Cardiac muscle cell (in vitro differentiated cells and primary cell): ENCODE data around the gene ATP12A. TPM values are rescaled to one million over a fixed set of nuclear protein-coding genes. Genes with fewer than 3 reads are reported as not detected.
A peak's percentile ranks its signal among the peaks of the same experiment; 100 is the strongest.

Experiments used
- DNase-seq, 2 donors: peaks; one replicate each; pipeline versions ENCODE4 v3.0.0 to v3.0.0-alpha.2; 2010 to 2017; ENCODE audit warnings: low read depth in 1 of 2, low spot score in 1 of 2
- H3K27ac ChIP-seq: fragments of 200-600 bp; sonication (generic); 2 replicates; pipeline ENCODE4 v1.5.1; 2016
- H3K27me3 ChIP-seq: fragments of 200-600 bp; sonication (generic); 2 replicates; pipeline ENCODE4 v1.6.0; 2016; ENCODE audit warnings: control low read depth
- H3K36me3 ChIP-seq: fragments of 200-600 bp; sonication (generic); 2 replicates; pipeline ENCODE4 v1.5.1; 2016; ENCODE audit warnings: control low read depth
- H3K4me1 ChIP-seq: fragments of 200-600 bp; sonication (generic); 2 replicates; pipeline ENCODE4 v1.8.1; 2017; ENCODE audit warnings: low read depth, mild to moderate bottlenecking, mixed run types
- H3K4me3 ChIP-seq: fragments of 200-600 bp; sonication (generic); 2 replicates; pipeline ENCODE4 v1.5.1; 2016; ENCODE audit warnings: mild to moderate bottlenecking
- H3K9me3 ChIP-seq: fragments of 200-600 bp; sonication (generic); 2 replicates; pipeline ENCODE4 v1.5.1; 2017; ENCODE audit warnings: low read depth, mild to moderate bottlenecking, control low read depth
- CTCF ChIP-seq: IDR thresholded peaks from 2 replicates; pipeline ENCODE4 v1.5.1; 2012; ENCODE audit warnings: low read depth, mild to moderate bottlenecking, low read length
- polyA plus RNA-seq: library from polyadenylated mRNA; unstranded; fragments of >200 nt; fragmentation: Nextera tagmentation; extraction: Ambion mirVana; gene quantifications from 2 replicates; pipeline ENCODE4 v1.2.1, GENCODE V29; 2016
- total RNA-seq: library from RNA; depleted of rRNA; stranded (reverse); fragments of >200 nt; gene quantifications from 2 replicates; pipeline ENCODE4 v1.2.3, GENCODE V29; 2016

The ATP12A gene
- total and polyA plus RNA-seq, 2 experiments from 2014 or later, result not detected

GRCh38 chr13:24638096-24638495, 42.1 kb upstream of the ATP12A start:
- Histone ChIP-seq H3K4me1 (no peaks in the 10 kb centered on the region), H3K27ac (no peak overlapping the region), H3K27me3 (no peaks in the 10 kb centered on the region), H3K4me3 (no peak overlapping the region), H3K36me3 (no peaks in the 10 kb centered on the region), H3K9me3 (no peaks in the 10 kb centered on the region)
- TF ChIP-seq CTCF, result no peak
- DNase-seq, result no peak

GRCh38 chr13:24640752-24641151, 39.5 kb upstream of the ATP12A start:
- Histone ChIP-seq H3K4me1 (no peaks in the 10 kb centered on the region), H3K36me3 (no peaks in the 10 kb centered on the region), H3K4me3 (no peak overlapping the region), H3K9me3 (no peaks in the 10 kb centered on the region), H3K27ac (no peak overlapping the region), H3K27me3 (no peaks in the 10 kb centered on the region)
- no peak for TF ChIP-seq CTCF
- no peak for DNase-seq

GRCh38 chr13:24642219-24642618, 38.0 kb upstream of the ATP12A start:
- no peaks in the 10 kb centered on the region for H3K36me3 ChIP-seq
- H3K27ac ChIP-seq, result no peak overlapping the region
- TF ChIP-seq CTCF, result no peak
- no peak for DNase-seq
- H3K4me3 ChIP-seq, result no peak overlapping the region
- H3K9me3 ChIP-seq, result no peaks in the 10 kb centered on the region
- no peaks in the 10 kb centered on the region for H3K27me3 ChIP-seq
- H3K4me1 ChIP-seq, result no peaks in the 10 kb centered on the region

GRCh38 chr13:24644036-24644435, 36.2 kb upstream of the ATP12A start:
- Histone ChIP-seq H3K9me3 (no peaks in the 10 kb centered on the region), H3K27me3 (no peaks in the 10 kb centered on the region), H3K27ac (no peak overlapping the region), H3K4me1 (no peaks in the 10 kb centered on the region), H3K36me3 (no peaks in the 10 kb centered on the region), H3K4me3 (no peak overlapping the region)
- TF ChIP-seq CTCF, result no peak
- DNase-seq, result peak in 1 of 2 donors; percentile 83

- Histone ChIP-seq H3K36me3 (no peaks in the 10 kb centered on the region), H3K4me3 (no peak overlapping the region), H3K9me3 (no peaks in the 10 kb centered on the region), H3K27me3 (no peaks in the 10 kb centered on the region), H3K4me1 (no peaks in the 10 kb centered on the region), H3K27ac (no peak overlapping the region)
- TF ChIP-seq CTCF, result no peak
- DNase-seq, result no peak
These were observed 31.9 kb upstream of the ATP12A start for GRCh38 chr13:24648271-24648670.
